H1 (cell line): ENCODE data around the gene GPER1. TPM values are rescaled to one million over a fixed set of nuclear protein-coding genes. Genes with fewer than 3 reads are reported as not detected.
"Not testable (repeated sequence)": the region's sequence is repeated elsewhere in the genome, so short reads cannot be mapped to it uniquely, and the experiment has no call there.

Experiments
- CTCF ChIA-PET: fragments of 300-600 bp; sonication (Branson Sonifier 250); formaldehyde crosslinking; loops from one replicate; lab custom pipeline; 2021; ENCODE audit not compliant: partially characterized antibody; lab: Charles Lee
- POLR2A ChIA-PET: fragments of 300-600 bp; sonication (Branson Sonifier 250); formaldehyde crosslinking; loops from one replicate; lab custom pipeline; 2021; ENCODE audit warnings: inconsistent platforms; ENCODE audit not compliant: partially characterized antibody; lab: Charles Lee
- DNase-seq, 2 experiments: peaks; one replicate each; pipeline versions ENCODE4 v3.0.0 to v3.0.0-alpha.2; 2010 to 2022; ENCODE audit warnings: low spot score in 2 of 2, low read depth in 1 of 2, mixed read lengths in 1 of 2
- FAIRE-seq: peaks from 2 replicates; lab custom pipeline; 2011; peaks lifted over from hg19 to GRCh38; lab: Jason Lieb, UNC
- H2AFZ ChIP-seq: 2 replicates; pipeline ENCODE4 v1.8.1; 2012; ENCODE audit warnings: low read length, inconsistent platforms
- H2AK5ac ChIP-seq: 2 replicates; pipeline ENCODE4 v1.6.1; 2013; ENCODE audit warnings: low read depth, low read length
- H2BK120ac ChIP-seq: replicated peaks from 2 replicates; pipeline ENCODE3; 2013; ENCODE audit warnings: low read depth, low read length, inconsistent platforms
- H2BK12ac ChIP-seq: 2 replicates; pipeline ENCODE4 v1.6.1; 2013; ENCODE audit warnings: low read depth, low read length
- H2BK15ac ChIP-seq: 2 replicates; pipeline ENCODE4 v1.6.1; 2013; ENCODE audit warnings: low read length
- H2BK20ac ChIP-seq: 2 replicates; pipeline ENCODE4 v1.6.1; 2013; ENCODE audit warnings: low read length
- H2BK5ac ChIP-seq: 2 replicates; pipeline ENCODE4 v1.6.1; 2013; ENCODE audit warnings: low read depth, low read length
- H3K14ac ChIP-seq: 2 replicates; pipeline ENCODE4 v1.6.1; 2013; ENCODE audit warnings: inconsistent platforms; ENCODE audit not compliant: insufficient read length
- H3K18ac ChIP-seq: 2 replicates; pipeline ENCODE4 v1.6.1; 2013; ENCODE audit warnings: low read length; ENCODE audit errors: extremely low read depth
- H3K23ac ChIP-seq: 2 replicates; pipeline ENCODE4 v1.6.1; 2013; ENCODE audit warnings: inconsistent platforms; ENCODE audit not compliant: insufficient read length
- H3K23me2 ChIP-seq: 2 replicates; pipeline ENCODE4 v1.6.1; 2013; ENCODE audit warnings: low read depth, low read length
- H3K27ac ChIP-seq: 2 replicates; pipeline ENCODE4 v1.6.1; 2011; ENCODE audit warnings: low read depth, low read length, inconsistent platforms
- H3K27me3 ChIP-seq, 4 experiments: replicated peaks in 1 of 4; 1 replicate in 1 of 4; 2 replicates in 3 of 4; pipeline versions ENCODE4 v1.6.1 to v1.8.1; 2011 to 2013; ENCODE audit warnings: low read length in 3 of 4, mild to moderate bottlenecking in 3 of 4, inconsistent platforms in 2 of 4, mixed read lengths in 2 of 4, moderate library complexity in 1 of 4; ENCODE audit not compliant: control insufficient read depth in 3 of 4, insufficient read depth in 3 of 4; ENCODE audit errors: extremely low read depth in 1 of 4
- H3K36me3 ChIP-seq, 4 experiments: 2 replicates each; pipeline versions ENCODE4 v1.6.1 to v1.8.1; 2011 to 2013; ENCODE audit warnings: mild to moderate bottlenecking in 4 of 4, low read length in 3 of 4, moderate library complexity in 2 of 4, control low read depth in 1 of 4, inconsistent platforms in 1 of 4; ENCODE audit not compliant: insufficient read depth in 4 of 4, control insufficient read depth in 2 of 4
- H3K4ac ChIP-seq: replicated peaks from 2 replicates; pipeline ENCODE3; 2013; ENCODE audit warnings: low read length, low read depth, mixed read lengths, inconsistent platforms; ENCODE audit not compliant: insufficient read length
- H3K4me1 ChIP-seq, 4 experiments: replicated peaks in 1 of 4; 1 replicate in 1 of 4; 2 replicates in 3 of 4; pipeline versions ENCODE4 v1.6.1 to v1.8.1; 2011 to 2013; ENCODE audit warnings: low read length in 3 of 4, inconsistent platforms in 2 of 4, mixed read lengths in 1 of 4; ENCODE audit not compliant: insufficient read depth in 4 of 4, control insufficient read depth in 3 of 4
- H3K4me2 ChIP-seq, 2 experiments: 2 replicates each; pipeline versions ENCODE4 v1.6.1 to v1.8.1; 2011 to 2013; ENCODE audit warnings: low read depth in 2 of 2, low read length in 2 of 2, control low read depth in 1 of 2, inconsistent platforms in 1 of 2, mild to moderate bottlenecking in 1 of 2; ENCODE audit not compliant: insufficient read depth in 1 of 2
- H3K4me3 ChIP-seq, 4 experiments: fragments of 200-600, 300-600 bp in 1 of 4; sonication (generic), shearing (Covaris generic), sonication (Bioruptor Twin) in 1 of 4; 2 replicates each; pipeline versions ENCODE4 v1.5.1 to v1.8.1; 2011 to 2016; ENCODE audit warnings: low read length in 4 of 4, low read depth in 3 of 4, control low read depth in 2 of 4, inconsistent platforms in 2 of 4, mild to moderate bottlenecking in 2 of 4, mixed read lengths in 1 of 4, moderate library complexity in 1 of 4; ENCODE audit not compliant: insufficient read depth in 2 of 4; ENCODE audit errors: extremely low read depth in 1 of 4
- H3K56ac ChIP-seq: replicated peaks from 2 replicates; pipeline ENCODE3; 2013; ENCODE audit warnings: low read depth, mild to moderate bottlenecking, mixed read lengths, low read length, inconsistent platforms; ENCODE audit not compliant: insufficient read length
- H3K79me1 ChIP-seq: 2 replicates; pipeline ENCODE4 v1.6.1; 2013; ENCODE audit warnings: low read depth, low read length, control low read depth
- H3K79me2 ChIP-seq, 2 experiments: 2 replicates each; pipeline versions ENCODE4 v1.6.1 to v1.8.1; 2012 to 2013; ENCODE audit warnings: low read length in 2 of 2, mild to moderate bottlenecking in 2 of 2, inconsistent platforms in 1 of 2; ENCODE audit not compliant: insufficient read depth in 2 of 2, control insufficient read depth in 1 of 2
- H3K9ac ChIP-seq, 4 experiments: replicated peaks in 1 of 4; 1 replicate in 1 of 4; 2 replicates in 3 of 4; pipeline versions ENCODE4 v1.6.1 to v1.8.1; 2011 to 2013; ENCODE audit warnings: low read depth in 3 of 4, low read length in 3 of 4, control low read depth in 2 of 4, mild to moderate bottlenecking in 2 of 4, moderate library complexity in 2 of 4, inconsistent platforms in 1 of 4; ENCODE audit errors: extremely low read depth in 1 of 4
- H3K9me3 ChIP-seq, 2 experiments: 2 replicates each; pipeline versions ENCODE4 v1.6.1 to v1.8.1; 2012 to 2013; ENCODE audit warnings: mild to moderate bottlenecking in 2 of 2, moderate library complexity in 2 of 2, control low read depth in 1 of 2, inconsistent platforms in 1 of 2, low read depth in 1 of 2, low read length in 1 of 2, mixed read lengths in 1 of 2; ENCODE audit not compliant: insufficient read depth in 2 of 2
- H4K20me1 ChIP-seq, 2 experiments: replicated peaks in 1 of 2; 2 replicates each; pipeline versions ENCODE3 to v1.8.1; 2011 to 2013; ENCODE audit warnings: inconsistent platforms in 2 of 2, low read length in 2 of 2, mild to moderate bottlenecking in 1 of 2; ENCODE audit not compliant: insufficient read depth in 2 of 2, control insufficient read depth in 1 of 2
- H4K5ac ChIP-seq: 2 replicates; pipeline ENCODE4 v1.6.1; 2013; ENCODE audit warnings: low read length, low read depth, mixed read lengths, inconsistent platforms; ENCODE audit not compliant: insufficient read length
- H4K8ac ChIP-seq: 2 replicates; pipeline ENCODE4 v1.8.0; 2013; ENCODE audit warnings: mild to moderate bottlenecking, moderate library complexity, low read length, inconsistent platforms; ENCODE audit not compliant: insufficient read depth; ENCODE audit errors: extremely low read depth
- H4K91ac ChIP-seq: replicated peaks from 2 replicates; pipeline ENCODE3; 2013; ENCODE audit warnings: low read length, mixed read lengths, inconsistent platforms; ENCODE audit not compliant: insufficient read length
- WGBS, 2 experiments: shearing (Covaris generic) in 1 of 2; methylation state at CpG; one replicate each; pipeline versions ENCODE4 v1.1.6 to v1.1.7; 2013 to 2015; ENCODE audit warnings: low lambda C conversion rate in 2 of 2, mixed read lengths in 2 of 2, inconsistent platforms in 1 of 2, low coverage in 1 of 2, missing lambda C conversion rate in 1 of 2; ENCODE audit not compliant: insufficient replicate concordance in 2 of 2, insufficient coverage in 1 of 2, insufficient read length in 1 of 2; ENCODE audit errors: extremely low coverage in 1 of 2, missing lambda C conversion rate in 1 of 2; 5-methylcytosine and 5-hydroxymethylcytosine counted together
- polyA plus RNA-seq, 7 experiments: library from polyadenylated mRNA; depleted of rRNA in 3 of 7; stranded (reverse) in 5 of 7; unstranded in 2 of 7; fragments of >200 nt in 5 of 7; fragments of 200-250 nt in 2 of 7; gene quantifications; 1 replicate in 5 of 7; 2 replicates in 1 of 7; 4 replicates in 1 of 7; pipeline versions ENCODE4 v1.2.1 to v1.2.3, GENCODE V29; 2011 to 2013; ENCODE audit warnings: missing spikeins in 2 of 7, mixed read lengths in 2 of 7
- total RNA-seq: library from RNA; stranded (reverse); fragmentation: NEBNext Ultra II Directional; extraction: Animal tissue kit (Norgen Biotek cat#: 25700); gene quantifications from 2 replicates; pipeline ENCODE4 v1.2.1, GENCODE V29; 2021

Gene GPER1
- total and polyA plus RNA-seq, 2 of the 8 experiments (the other 6 are each of a cell fraction or from before 2014, with no cell fraction given): 0.24 to 0.47 TPM

- H4K8ac ChIP-seq, H2AFZ ChIP-seq, H3K4me2 ChIP-seq, H2BK20ac ChIP-seq, H4K91ac ChIP-seq, H4K20me1 ChIP-seq, H3K27me3 ChIP-seq, H2BK12ac ChIP-seq, FAIRE-seq, H2BK120ac ChIP-seq, H3K4ac ChIP-seq, H3K4me1 ChIP-seq, POLR2A ChIA-PET, H3K27ac ChIP-seq, H3K4me3 ChIP-seq, H3K56ac ChIP-seq, H4K5ac ChIP-seq, H3K18ac ChIP-seq, H2BK15ac ChIP-seq, H3K9me3 ChIP-seq, H3K36me3 ChIP-seq, H3K23me2 ChIP-seq, H3K23ac ChIP-seq, H2BK5ac ChIP-seq, DNase-seq, H3K9ac ChIP-seq, H2AK5ac ChIP-seq, H3K14ac ChIP-seq: not testable (repeated sequence)
- WGBS, 2 experiments: 94% methylated on average over 26 of the region's 49 CpGs; no CpG with 5 or more reads in 1 of the 2 experiments
- peaks cover 10% of the 10 kb centered on the region for H3K79me1 ChIP-seq
- CTCF ChIA-PET: interaction anchor here (1.2 to 2.3 kb wide), 4 partner anchors 7 to 41 kb away, joined by 3 to 14 read pairs (median 3); no protein-coding TSS in a partner anchor
- H3K79me2 ChIP-seq: peaks cover 0 to 34% of the 10 kb centered on the region in 2 experiments; a peak in 2 of 4 replicates
These were observed 28.6 kb downstream of the GPER1 start for GRCh38 chr7:1116383-1117008.
